Activated CD4-positive, alpha-beta T cell treated with anti-CD3 and anti-CD28 coated beads, Interleukin-2, Interleukin-6, amounts not matched to agents 100 ng/mL and 50 ng/mL, durations not matched to agents 16 hours and 8 hours (primary cell): ENCODE data around the gene IL3RA.

Experiments
- DNase-seq: peaks from one replicate; pipeline ENCODE4 v3.0.0-alpha.2; 2020

Gene IL3RA

GRCh38 chrX:1385253-1386223 lies 49.0 kb downstream of the IL3RA start:
- DNase-seq, result no peak

GRCh38 chrX:1386338-1387127 lies 49.9 kb downstream of the IL3RA start:
- no peak for DNase-seq

- no peak for DNase-seq
Measured at GRCh38 chrX:1387141-1387776, 50.7 kb downstream of the IL3RA start.

- DNase-seq, result no peak
Measured at GRCh38 chrX:1388651-1389050, 52.1 kb downstream of the IL3RA start.

GRCh38 chrX:1389181-1389992 lies 52.8 kb downstream of the IL3RA start:
- DNase-seq, result no peak

GRCh38 chrX:1389993-1390285 lies 53.4 kb downstream of the IL3RA start:
- no peak for DNase-seq

- no peak for DNase-seq
Measured at GRCh38 chrX:1390621-1391369, 54.2 kb downstream of the IL3RA start.

GRCh38 chrX:1391370-1391706 lies 54.8 kb downstream of the IL3RA start:
- no peak for DNase-seq

GRCh38 chrX:1391707-1392375 lies 55.3 kb downstream of the IL3RA start, which contains the start of gene SLC25A6:
Gene SLC25A6 (minus strand): TSS chrX:1392113. CDS start chrX:1392009, 104 bp downstream.
- DNase-seq, result peak; percentile 100

GRCh38 chrX:1392376-1393068 lies 55.9 kb downstream of the IL3RA start:
- peak; percentile 59 for DNase-seq

- DNase-seq, result no peak
Measured at GRCh38 chrX:1393871-1394615, 57.5 kb downstream of the IL3RA start.

GRCh38 chrX:1394731-1395501 lies 58.3 kb downstream of the IL3RA start:
- DNase-seq, result no peak

- DNase-seq, result no peak
Measured at GRCh38 chrX:1395646-1396216, 59.1 kb downstream of the IL3RA start.

- no peak for DNase-seq
Measured at GRCh38 chrX:1397001-1397400, 60.4 kb downstream of the IL3RA start.

- DNase-seq, result no peak
Measured at GRCh38 chrX:1397441-1398270, 61.1 kb downstream of the IL3RA start.

- DNase-seq, result no peak
Measured at GRCh38 chrX:1398431-1399340, 62.1 kb downstream of the IL3RA start.

GRCh38 chrX:1400049-1400448 lies 63.5 kb downstream of the IL3RA start:
- no peak for DNase-seq
